Cardiac muscle cell (in vitro differentiated cells and primary cell): ENCODE results near the gene TNIK. TPM values are rescaled to one million over a fixed set of nuclear protein-coding genes. Genes with fewer than 3 reads are reported as not detected.

ENCODE experiments used
- DNase-seq, 2 donors: peaks; one replicate each; pipeline versions ENCODE4 v3.0.0 to v3.0.0-alpha.2; 2010 to 2017; ENCODE audit warnings: low read depth in 1 of 2, low spot score in 1 of 2
- H3K27ac ChIP-seq: fragments of 200-600 bp; sonication (generic); 2 replicates; pipeline ENCODE4 v1.5.1; 2016
- H3K27me3 ChIP-seq: fragments of 200-600 bp; sonication (generic); 2 replicates; pipeline ENCODE4 v1.6.0; 2016; ENCODE audit warnings: control low read depth
- H3K36me3 ChIP-seq: fragments of 200-600 bp; sonication (generic); 2 replicates; pipeline ENCODE4 v1.5.1; 2016; ENCODE audit warnings: control low read depth
- H3K4me1 ChIP-seq: fragments of 200-600 bp; sonication (generic); 2 replicates; pipeline ENCODE4 v1.8.1; 2017; ENCODE audit warnings: low read depth, mild to moderate bottlenecking, mixed run types
- H3K4me3 ChIP-seq: fragments of 200-600 bp; sonication (generic); 2 replicates; pipeline ENCODE4 v1.5.1; 2016; ENCODE audit warnings: mild to moderate bottlenecking
- H3K9me3 ChIP-seq: fragments of 200-600 bp; sonication (generic); 2 replicates; pipeline ENCODE4 v1.5.1; 2017; ENCODE audit warnings: low read depth, mild to moderate bottlenecking, control low read depth
- CTCF ChIP-seq: IDR thresholded peaks from 2 replicates; pipeline ENCODE4 v1.5.1; 2012; ENCODE audit warnings: low read depth, mild to moderate bottlenecking, low read length
- polyA plus RNA-seq: library from polyadenylated mRNA; unstranded; fragments of >200 nt; fragmentation: Nextera tagmentation; extraction: Ambion mirVana; gene quantifications from 2 replicates; pipeline ENCODE4 v1.2.1, GENCODE V29; 2016
- total RNA-seq: library from RNA; depleted of rRNA; stranded (reverse); fragments of >200 nt; gene quantifications from 2 replicates; pipeline ENCODE4 v1.2.3, GENCODE V29; 2016

The TNIK gene
- total and polyA plus RNA-seq, 2 experiments from 2014 or later, result 32.8 to 55.1 TPM

- no peak overlapping the region for H3K27ac ChIP-seq
- no peaks in the 10 kb centered on the region for H3K9me3 ChIP-seq
Observed at GRCh38 chr3:171142985-171143384, 317.2 kb downstream of the TNIK start.

GRCh38 chr3:171140246-171140645 lies 320.0 kb downstream of the TNIK start:
- Histone ChIP-seq H3K9me3 (no peaks in the 10 kb centered on the region), H3K4me3 (no peak overlapping the region), H3K36me3 (peaks cover 20% of the 10 kb centered on the region), H3K4me1 (no peaks in the 10 kb centered on the region), H3K27me3 (no peaks in the 10 kb centered on the region), H3K27ac (no peak overlapping the region)
- no peak for TF ChIP-seq CTCF
- DNase-seq, result no peak

More at GRCh38 chr3:171142985-171143384, 317.2 kb downstream of the TNIK start:
- peak in 1 of 2 donors; percentile 62 for DNase-seq
- no peak for TF ChIP-seq CTCF
- Histone ChIP-seq H3K4me3 (no peak overlapping the region), H3K4me1 (peaks cover 4% of the 10 kb centered on the region), H3K36me3 (peaks cover 14% of the 10 kb centered on the region), H3K27me3 (no peaks in the 10 kb centered on the region)

- Histone ChIP-seq H3K9me3 (no peaks in the 10 kb centered on the region), H3K27ac (no peak overlapping the region), H3K4me1 (no peaks in the 10 kb centered on the region), H3K27me3 (no peaks in the 10 kb centered on the region), H3K4me3 (no peak overlapping the region), H3K36me3 (peaks cover 16% of the 10 kb centered on the region)
- no peak for TF ChIP-seq CTCF
- DNase-seq, result no peak
Observed at GRCh38 chr3:171138027-171138426, 322.2 kb downstream of the TNIK start.

- no peak for DNase-seq
- Histone ChIP-seq H3K36me3 (peaks cover 22% of the 10 kb centered on the region), H3K4me1 (peaks cover 6% of the 10 kb centered on the region), H3K4me3 (no peak overlapping the region), H3K9me3 (no peaks in the 10 kb centered on the region), H3K27me3 (no peaks in the 10 kb centered on the region), H3K27ac (no peak overlapping the region)
- TF ChIP-seq CTCF, result no peak
Observed at GRCh38 chr3:171135549-171135948, 324.7 kb downstream of the TNIK start.

- Histone ChIP-seq H3K9me3 (no peaks in the 10 kb centered on the region), H3K27me3 (no peaks in the 10 kb centered on the region), H3K36me3 (peaks cover 17% of the 10 kb centered on the region), H3K4me3 (no peak overlapping the region), H3K27ac (no peak overlapping the region), H3K4me1 (peaks cover 6% of the 10 kb centered on the region)
- DNase-seq, result no peak
- no peak for TF ChIP-seq CTCF
Observed at GRCh38 chr3:171133796-171134569, 326.2 kb downstream of the TNIK start.
